Hematopoietic multipotent progenitor cell treated with erythropoietin and hydrocortisone succinate and interleukin-3 and kit ligand, for 15 days (in vitro differentiated cells): ENCODE measurements around the gene IPO11.
A peak's percentile ranks its signal among the peaks of the same experiment; 100 is the strongest.

ENCODE experiments used
- DNase-seq: peaks from one replicate; pipeline ENCODE4 v3.0.0-alpha.2; 2015; ENCODE audit warnings: low spot score

The IPO11 gene

GRCh38 chr5:62412549-62413329 is at the start of gene IPO11:
TSS of gene IPO11 (plus strand) at chr5:62412763. CDS start at chr5:62437280, 24,517 bp downstream.
- peak; percentile 99 for DNase-seq

GRCh38 chr5:62369039-62369438 is 43.5 kb upstream of the IPO11 start:
- no peak for DNase-seq

- no peak for DNase-seq
Measured at GRCh38 chr5:62371409-62371808, 41.2 kb upstream of the IPO11 start.

- DNase-seq: no peak
Measured at GRCh38 chr5:62372600-62372999, 40.0 kb upstream of the IPO11 start.

GRCh38 chr5:62373382-62373781 is 39.2 kb upstream of the IPO11 start:
- DNase-seq: no peak

- DNase-seq: no peak
Measured at GRCh38 chr5:62374090-62374489, 38.5 kb upstream of the IPO11 start.

GRCh38 chr5:62375627-62376026 is 36.9 kb upstream of the IPO11 start:
- DNase-seq: no peak

- DNase-seq: peak; percentile 25
Measured at GRCh38 chr5:62376064-62376463, 36.5 kb upstream of the IPO11 start.

- DNase-seq: no peak
Measured at GRCh38 chr5:62385131-62385530, 27.4 kb upstream of the IPO11 start.

GRCh38 chr5:62385816-62386400 is 26.7 kb upstream of the IPO11 start:
- DNase-seq: no peak

GRCh38 chr5:62386824-62387223 is 25.7 kb upstream of the IPO11 start:
- DNase-seq: no peak

- no peak for DNase-seq
Measured at GRCh38 chr5:62395210-62395950, 17.2 kb upstream of the IPO11 start.

- DNase-seq: peak; percentile 96
Measured at GRCh38 chr5:62403411-62404250, 8.9 kb upstream of the IPO11 start, which contains the start of gene DIMT1. TSS of gene DIMT1 (minus strand) at chr5:62403905. CDS start at chr5:62403772, 133 bp downstream.

- no peak for DNase-seq
Measured at GRCh38 chr5:62413711-62414110, 1.1 kb downstream of the IPO11 start.

GRCh38 chr5:62418462-62419076 is 6.0 kb downstream of the IPO11 start:
- DNase-seq: no peak

- DNase-seq: no peak
Measured at GRCh38 chr5:62419609-62420008, 7.0 kb downstream of the IPO11 start.

- DNase-seq: peak; percentile 26
Measured at GRCh38 chr5:62421414-62421813, 8.9 kb downstream of the IPO11 start.

- DNase-seq: no peak
Measured at GRCh38 chr5:62424763-62425162, 12.2 kb downstream of the IPO11 start.

- peak; percentile 43 for DNase-seq
Measured at GRCh38 chr5:62431735-62432620, 19.4 kb downstream of the IPO11 start.

GRCh38 chr5:62432621-62433064 is 20.1 kb downstream of the IPO11 start:
- DNase-seq: peak; percentile 58
